ENCODE data around the gene XRRA1.

Gene XRRA1

GRCh38 chr11:74822170-74822569 is 126.7 kb downstream of the XRRA1 start:
- DNase-seq = no peak

GRCh38 chr11:74820763-74821162 is 128.1 kb downstream of the XRRA1 start:
- DNase-seq = no peak

- no peak for DNase-seq
Observed at GRCh38 chr11:74819400-74819799, 129.5 kb downstream of the XRRA1 start.

GRCh38 chr11:74818283-74818946 is 130.5 kb downstream of the XRRA1 start:
- no peak for DNase-seq

- no peak for DNase-seq
Observed at GRCh38 chr11:74816664-74817063, 132.2 kb downstream of the XRRA1 start.

GRCh38 chr11:74815966-74816365 is 132.9 kb downstream of the XRRA1 start:
- DNase-seq = no peak

GRCh38 chr11:74809801-74810200 is 139.1 kb downstream of the XRRA1 start:
- no peak for DNase-seq

- DNase-seq = no peak
Observed at GRCh38 chr11:74806267-74806666, 142.6 kb downstream of the XRRA1 start.

- no peak for DNase-seq
Observed at GRCh38 chr11:74791333-74792100, 157.4 kb downstream of the XRRA1 start.

Data from activated T-cell treated with anti-CD3 and anti-CD28 coated beads for 4 hours (primary cell).